Superior temporal gyrus (tissue), 1 donor: Measurements from ENCODE around the gene COQ4.
"Not testable (repeated sequence)": the region's sequence is repeated elsewhere in the genome, so short reads cannot be mapped to it uniquely, and the experiment has no call there.

Source experiments
- DNase-seq: peaks from one replicate; pipeline ENCODE4 v3.0.0-alpha.2; 2016; ENCODE audit errors: extremely low spot score

The COQ4 gene

DNA sequence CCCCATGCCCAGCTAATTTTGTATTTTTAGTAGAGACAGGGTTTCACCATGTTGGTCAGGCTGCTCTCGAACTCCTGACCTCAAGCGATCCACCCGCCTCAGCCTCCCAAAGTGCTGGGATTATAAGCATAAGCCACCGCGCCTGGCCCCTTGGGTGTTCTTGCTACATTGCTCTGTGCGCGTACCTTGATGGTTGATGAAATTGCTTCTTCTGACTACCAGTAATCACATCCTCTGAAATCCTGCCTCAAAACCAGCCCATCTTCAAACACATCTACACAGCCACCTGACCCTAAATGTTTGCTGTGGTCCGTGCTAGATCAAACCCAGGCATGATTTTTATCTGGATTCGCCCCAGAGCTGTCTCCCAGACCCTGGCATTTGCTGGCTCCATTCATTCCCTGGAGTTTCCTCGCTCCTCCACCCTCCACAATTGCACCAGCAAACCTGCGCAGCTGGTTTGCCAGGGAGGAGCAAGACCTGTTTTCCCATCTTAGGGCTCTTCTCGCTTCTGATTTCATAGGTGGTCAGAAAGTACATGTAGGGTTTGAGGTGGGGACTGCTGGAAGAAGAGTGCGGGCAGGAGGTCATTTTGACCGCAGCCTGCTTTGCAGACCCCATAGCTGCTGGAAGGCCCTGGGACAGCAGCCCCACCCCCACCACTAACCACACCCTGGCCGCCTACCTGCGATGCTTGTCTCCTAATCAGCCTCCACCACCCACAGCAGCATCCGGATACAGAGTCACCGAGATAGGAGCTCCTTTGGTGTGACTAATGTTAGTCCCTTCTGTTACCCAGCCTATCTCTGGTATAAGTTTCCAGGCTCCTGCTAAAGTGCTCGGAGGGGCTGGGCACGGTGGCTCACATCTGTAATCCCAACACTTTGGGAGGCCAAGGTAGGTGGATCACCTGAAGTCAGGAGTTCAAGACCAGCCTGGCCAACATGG, 23.8 kb upstream of the COQ4 start:
- no peak for DNase-seq

DNA sequence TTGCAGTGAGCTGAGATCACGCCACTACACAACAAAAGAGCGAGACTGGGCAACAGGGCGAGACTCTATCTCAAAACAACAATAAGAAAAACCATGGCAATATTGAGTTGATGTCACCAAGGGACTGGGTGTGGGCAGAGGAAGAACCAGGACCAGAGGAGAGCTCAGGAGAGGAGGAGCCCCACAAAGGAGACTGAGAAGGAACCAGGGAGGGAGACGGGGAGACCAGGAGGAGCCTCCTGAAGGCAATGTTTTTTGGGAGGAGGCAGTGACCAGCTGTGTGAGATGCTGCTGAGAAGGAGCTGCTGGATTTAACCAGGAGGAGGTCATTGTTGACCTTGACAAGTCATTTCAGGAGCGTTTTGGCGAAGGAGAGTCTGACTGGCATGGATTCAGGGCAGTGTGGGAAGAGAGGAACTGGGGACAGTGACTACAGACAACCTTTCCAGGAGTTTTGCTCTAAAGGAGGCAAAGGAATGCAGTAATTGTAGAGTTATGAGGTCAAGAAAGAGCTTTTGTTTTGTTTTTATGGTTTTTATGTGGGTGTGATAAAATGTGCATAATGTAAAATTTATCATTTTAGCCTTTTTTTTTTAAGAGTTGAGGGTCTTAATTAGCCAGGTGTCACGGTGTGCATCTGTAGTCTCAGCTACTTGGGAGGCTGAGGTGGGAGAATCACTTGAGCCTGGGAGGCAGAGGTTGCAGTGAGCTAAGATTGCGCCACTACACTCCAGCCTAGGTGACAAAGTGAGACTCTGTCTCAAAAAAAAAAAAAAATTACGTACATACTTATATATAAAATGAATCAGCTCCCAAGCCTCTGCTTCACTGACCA, 18.3 kb upstream of the COQ4 start:
- no peak for DNase-seq

DNA sequence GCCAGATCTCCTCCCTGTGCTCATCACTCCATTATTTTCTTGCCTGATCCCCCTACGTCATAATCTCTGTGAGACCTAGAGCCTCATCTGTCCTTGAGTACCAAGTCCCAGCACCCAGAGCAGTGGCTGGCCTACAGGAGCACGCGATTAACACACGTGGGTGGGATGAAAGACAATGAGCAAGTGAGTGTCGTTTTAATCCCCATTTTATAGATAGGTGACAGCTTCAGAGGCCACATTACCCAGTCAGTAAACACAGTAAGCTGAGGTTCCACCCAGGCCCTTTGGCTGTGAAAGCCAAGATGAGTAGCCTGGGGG, 17.7 kb upstream of the COQ4 start:
- DNase-seq: no peak

DNA sequence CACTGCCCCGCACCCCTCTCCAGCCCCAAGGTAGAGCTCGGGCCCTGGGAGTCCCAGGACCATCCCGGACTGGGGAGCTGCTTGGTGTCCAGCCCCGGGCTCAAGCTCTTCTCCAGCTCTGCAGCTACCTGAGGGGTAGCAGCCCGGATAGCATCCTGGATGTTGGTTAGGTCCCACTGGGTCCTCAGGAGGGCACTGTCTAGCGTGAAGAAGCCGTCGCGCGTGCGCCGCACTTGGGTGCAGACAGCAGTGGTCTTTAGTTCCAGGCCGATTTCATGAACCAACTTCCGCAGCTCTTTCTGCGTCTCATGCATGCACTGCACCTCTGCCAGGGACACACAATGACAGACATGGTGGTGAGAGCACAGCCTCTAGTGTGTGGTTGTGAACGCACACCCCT, 13.1 kb upstream of the COQ4 start:
- DNase-seq: no peak

DNA sequence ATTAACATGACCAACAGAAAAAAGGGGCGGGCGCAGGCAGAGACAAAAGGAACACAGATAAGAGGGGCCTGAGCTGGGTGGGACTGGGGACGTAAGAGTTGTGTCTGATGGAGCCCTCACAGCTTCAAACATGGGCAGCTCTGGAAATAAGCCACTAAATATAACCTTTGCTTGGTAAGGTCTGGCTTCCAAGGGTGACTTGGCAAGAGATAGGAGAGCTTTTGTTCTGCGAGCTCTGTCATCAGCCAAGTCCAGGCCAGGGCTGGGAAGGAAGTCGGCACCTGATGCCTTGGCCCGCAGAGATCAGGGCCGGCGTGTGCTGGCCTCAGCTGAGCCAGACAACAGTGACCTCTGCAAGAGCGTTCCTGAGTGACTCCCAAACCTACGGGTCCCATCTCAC, 12.2 kb upstream of the COQ4 start:
- DNase-seq: peak; percentile 17

DNA sequence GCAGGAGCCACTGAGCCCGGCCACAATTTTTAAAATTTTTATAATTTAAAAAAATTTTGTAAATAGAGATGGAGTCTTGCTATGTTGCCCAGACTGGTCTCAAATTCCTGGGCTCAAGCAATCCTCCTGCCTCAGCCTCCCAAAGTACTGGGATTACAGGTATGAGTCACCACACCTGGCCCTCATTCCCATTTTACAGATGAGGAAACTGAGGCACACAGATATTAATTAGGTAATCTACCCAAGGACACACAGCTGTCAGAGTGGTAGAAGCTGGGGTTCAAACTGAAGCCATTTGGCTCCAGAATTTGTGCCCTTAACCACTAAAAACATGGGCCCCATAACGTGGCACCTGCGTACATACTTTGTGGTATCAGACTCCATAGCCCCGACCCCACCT, 7.9 kb upstream of the COQ4 start:
- no peak for DNase-seq

DNA sequence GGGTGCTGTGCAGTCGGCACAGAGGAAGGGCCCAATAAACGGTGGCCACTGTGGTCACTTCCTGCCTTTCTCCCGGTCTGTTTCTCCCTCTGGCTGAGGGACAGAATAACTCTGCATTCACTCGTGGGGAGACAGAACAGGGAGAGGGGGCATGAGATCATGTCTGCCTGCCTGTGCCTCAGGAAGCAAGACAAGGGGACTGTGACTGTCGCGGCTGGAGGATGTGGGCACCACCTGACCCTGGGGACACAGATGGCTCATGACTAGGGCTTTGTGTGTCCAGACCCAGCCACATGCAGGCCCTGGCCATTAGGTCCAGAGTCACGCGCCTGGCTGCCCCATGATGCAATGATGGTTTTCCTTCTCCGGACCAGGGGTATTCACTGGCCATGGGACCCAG, 6.2 kb upstream of the COQ4 start:
- DNase-seq: peak; percentile 96

DNA sequence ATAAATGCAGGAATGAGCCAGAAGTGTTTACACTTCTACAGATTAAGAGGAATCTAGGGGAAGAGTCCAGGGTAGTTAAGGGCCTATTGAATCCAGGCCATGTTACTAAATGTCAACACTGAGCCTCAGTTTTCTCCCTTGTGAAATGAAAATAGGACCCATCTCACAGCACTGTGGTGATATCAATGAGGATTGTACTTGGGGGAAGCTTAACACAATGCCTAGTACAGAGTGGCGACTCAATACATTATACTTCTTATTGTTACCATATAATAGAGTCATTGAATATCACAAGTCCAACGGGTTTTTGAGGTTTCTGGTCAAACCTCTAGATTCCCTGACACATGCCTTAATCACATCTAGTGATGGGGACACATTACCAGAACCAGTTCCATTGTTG, 5.0 kb upstream of the COQ4 start:
- peak; percentile 57 for DNase-seq

DNA sequence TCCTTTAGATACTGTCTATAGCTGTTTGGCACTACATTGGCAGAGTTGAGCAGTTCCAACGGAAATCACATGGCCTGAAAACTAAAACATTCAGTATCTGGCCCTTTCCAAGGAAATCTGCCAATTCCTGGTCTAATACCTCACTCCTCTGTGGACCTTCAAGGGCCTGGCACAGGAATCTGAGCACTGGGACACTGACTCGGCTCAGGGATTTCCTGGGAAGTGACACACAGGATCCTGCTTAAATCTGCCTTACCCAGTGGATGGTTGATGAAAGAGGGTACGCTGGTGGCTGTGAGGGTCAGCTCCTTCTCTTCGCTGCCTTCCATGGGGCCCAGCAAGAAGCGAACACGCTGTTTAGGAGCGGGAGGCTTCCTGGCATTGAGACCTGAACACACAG, 1.3 kb upstream of the COQ4 start:
- no peak for DNase-seq

DNA sequence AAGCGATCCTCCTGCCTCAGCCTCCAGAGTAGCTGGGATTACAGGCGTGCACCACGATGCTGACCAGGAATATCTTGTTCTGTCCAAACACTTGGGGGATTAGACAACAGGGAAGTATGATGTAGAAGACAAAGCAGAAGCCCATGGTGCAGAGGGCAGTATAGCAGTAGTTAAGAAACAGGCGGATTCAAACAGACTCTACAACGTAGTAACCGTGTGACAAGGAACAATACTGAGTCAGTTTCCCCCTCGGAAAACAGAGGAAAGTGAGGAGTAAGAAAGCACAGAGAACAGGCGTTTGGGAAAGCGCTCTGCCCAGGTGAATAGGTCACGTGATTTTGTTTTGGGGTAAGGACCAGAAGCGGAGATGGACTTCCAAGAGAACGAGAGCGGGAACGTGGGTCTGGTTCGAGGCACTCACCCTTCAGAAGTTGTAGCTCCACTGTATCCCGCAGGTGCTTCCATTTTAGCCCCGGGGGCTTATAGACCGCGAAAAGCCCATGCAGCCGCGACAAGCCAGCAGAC, 698 bp upstream of the COQ4 start:
- no peak for DNase-seq

DNA sequence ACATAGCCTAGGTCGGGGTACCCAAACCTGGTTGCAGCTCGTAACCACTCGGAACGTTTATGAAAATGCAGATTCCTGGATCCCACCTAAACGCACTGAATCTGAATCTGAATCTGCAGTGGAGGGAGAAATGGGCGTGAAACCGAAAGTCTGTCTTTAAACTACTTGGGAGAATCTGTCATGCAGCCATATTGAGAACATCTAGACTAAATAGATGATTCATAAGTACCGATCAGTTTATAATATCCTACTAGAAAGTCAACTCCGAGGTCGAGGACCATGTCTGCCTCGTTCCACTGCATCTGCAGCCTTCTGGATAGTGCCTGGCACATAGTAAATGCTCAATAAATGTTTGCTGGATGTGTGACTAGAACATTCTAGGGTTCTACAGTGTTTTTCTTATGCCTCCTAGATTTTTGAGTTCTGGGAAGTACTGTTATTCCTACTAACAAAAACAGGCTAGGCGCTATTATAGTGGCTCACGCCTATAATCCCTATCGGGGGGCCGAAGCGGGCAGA, 632 bp downstream of the COQ4 start:
- no peak for DNase-seq

DNA sequence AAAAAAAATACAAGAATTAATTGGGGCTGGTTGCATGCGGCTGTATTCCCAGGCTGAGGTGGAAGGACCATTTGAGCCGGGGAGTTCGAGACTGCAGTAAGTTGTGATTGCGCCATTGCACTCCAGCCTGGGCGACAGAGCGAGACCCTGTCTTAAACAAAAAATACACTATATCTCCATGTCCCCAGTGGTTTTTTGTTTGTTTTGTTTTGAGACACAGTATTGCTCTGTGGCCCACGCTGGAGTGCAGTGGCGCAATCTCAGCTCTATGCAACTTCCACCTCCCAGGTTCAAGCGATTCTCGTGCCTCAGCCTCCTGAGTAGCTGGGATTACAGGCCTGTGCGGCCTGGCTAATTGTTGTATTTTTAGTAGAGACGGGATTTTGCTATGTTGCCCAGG, 1.2 kb downstream of the COQ4 start:
- DNase-seq: no peak

DNA sequence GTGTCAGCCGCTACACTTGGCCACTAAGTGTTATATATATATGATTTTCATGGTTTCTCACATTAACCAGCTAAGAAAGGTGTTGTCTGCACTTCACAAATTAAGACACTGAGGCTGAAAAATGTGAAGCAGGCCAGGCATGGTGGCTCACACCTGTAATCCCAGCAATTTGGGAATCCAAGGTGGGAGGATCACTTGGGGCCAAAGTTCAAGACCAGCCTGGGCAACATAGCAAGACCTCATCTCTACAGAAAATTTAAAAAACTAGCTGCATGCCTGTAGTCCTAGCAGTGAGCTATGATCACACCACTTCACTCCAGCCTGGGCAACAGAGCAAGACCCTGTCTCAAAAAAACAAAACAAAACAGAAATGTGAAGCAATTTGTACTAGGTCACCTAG, 1.8 kb downstream of the COQ4 start:
- no peak for DNase-seq

DNA sequence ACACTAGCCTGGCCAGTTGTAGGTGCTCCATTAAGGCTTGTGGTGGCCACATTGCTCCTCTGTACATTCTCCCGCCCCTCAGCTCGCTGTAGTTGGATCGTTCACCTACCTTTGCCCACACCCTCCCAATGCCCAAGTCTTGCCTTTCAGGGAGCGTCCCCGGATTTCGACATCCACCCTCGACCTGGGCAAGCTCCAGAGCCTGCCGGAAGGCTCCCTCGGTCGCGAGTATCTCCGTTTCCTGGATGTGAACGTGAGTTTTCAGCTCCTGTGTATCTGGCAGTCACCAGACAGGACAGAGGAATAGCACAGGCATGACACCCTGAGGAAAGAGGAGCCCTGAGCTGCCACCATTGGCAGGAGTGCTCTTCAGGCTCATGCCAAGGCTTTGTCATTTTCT, 3.0 kb downstream of the COQ4 start:
- no peak for DNase-seq

DNA sequence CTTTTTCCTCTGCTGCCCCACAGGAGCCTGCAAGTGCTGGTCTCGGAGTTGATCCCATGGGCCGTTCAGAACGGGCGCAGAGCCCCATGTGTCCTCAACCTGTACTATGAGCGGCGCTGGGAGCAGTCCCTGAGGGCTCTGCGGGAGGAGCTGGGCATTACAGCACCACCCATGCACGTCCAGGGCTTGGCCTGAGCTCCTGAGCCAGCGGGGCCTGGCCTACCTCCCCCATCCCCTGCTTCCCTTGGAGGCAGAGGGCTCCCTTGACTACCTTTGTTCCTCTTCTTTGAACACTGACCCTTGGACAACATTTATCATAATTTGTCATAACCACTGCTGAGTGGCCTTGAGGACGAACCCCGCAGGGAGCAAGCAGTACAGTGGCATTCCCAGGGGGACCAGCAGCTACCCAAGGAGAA, 10.8 kb downstream of the COQ4 start:
- DNase-seq: no peak

DNA sequence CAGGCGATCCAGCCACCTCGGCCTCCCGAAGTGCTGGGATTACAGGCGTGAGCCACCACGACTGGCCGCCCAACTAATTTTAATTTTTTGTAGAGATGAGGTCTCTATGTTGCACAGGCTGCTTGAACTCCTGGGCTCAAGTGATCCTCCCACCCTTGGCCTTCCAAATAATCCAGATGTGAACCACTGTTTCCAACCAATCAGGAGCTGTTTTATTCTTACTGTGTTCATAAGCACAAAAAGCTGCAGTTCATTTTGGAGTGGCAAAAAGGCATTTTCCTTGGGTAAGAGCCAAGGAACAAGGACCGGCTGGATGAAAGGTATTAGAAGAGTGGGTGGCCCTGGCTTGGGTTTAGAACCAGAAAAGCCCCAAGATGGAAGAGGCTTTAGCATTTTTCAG, 12.5 kb downstream of the COQ4 start:
- DNase-seq: no peak

DNA sequence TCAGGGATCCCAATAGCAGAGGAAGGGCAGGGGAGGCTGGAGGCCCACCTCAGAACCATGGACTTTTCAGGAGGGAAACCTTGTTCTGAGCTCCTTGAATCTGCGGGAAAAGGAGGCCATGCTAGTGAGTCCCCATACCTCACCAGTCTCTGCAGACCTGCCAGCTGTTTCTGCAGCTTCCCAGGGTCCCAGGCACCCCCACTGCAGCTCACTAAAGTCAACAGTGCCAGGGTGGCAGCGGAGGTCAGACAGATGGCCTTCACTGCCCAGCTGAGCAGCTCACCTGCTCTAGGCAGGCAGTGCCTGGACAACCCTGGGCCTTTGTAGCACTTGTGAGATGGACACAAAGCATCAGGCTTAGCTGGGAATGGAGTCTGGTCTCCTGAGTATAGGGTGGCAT, 13.3 kb downstream of the COQ4 start:
- no peak for DNase-seq

DNA sequence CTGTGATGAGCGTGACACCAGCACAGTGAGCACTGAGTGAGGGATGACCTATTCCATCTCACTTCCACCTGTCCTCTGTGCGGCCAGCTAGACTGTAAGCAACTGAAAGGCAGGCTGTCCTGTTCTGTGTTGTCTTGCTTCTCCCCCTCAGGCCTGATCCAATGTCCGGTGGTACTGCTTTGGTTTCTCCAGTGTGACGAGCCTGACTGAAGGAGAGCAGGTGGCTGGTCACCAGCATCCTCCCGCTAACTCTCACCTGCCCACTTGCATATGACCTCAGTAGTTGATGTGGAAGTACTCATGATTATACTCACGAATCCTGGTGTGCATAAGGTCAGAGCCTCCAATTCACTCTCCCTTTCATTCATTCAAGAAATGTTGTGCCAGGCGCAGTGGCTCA, 15.3 kb downstream of the COQ4 start:
- DNase-seq: no peak

DNA sequence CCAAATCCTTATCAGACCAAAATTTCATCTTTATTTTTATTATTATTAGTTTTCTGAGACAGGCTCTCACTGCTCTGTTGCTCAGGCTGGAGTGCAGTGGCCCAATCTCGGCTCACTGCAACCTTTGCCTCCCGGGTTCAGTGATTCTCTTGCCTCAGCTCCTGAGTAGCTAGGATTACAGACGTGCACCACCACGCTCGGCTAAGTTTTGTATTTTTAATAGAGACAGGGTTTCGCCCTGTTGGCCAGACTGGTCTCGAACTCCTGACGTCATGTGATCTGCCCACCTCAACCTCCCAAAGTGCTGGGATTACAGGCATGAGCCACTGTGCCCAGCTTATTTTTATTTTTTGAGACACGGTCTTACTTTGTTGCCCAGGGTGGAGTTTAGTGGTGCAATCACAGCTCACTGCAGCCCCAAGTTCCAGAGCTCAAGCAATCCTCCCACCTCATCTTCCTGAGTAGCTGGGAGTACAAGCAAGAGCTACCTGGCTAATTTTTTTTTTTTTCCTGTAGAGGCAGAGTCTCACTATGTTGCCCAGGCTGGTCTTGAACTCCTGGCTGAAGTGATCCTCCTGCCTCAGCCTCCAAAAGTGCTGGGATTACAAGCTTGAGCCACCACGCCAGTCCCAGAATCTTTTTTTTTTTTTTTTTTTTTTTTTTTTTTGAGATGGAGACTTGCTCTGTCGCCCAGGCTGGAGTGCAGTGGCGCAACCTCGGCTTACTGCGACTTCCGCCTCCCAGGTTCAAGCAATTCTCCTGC, 16.4 kb downstream of the COQ4 start:
- DNase-seq: not testable (repeated sequence)

DNA sequence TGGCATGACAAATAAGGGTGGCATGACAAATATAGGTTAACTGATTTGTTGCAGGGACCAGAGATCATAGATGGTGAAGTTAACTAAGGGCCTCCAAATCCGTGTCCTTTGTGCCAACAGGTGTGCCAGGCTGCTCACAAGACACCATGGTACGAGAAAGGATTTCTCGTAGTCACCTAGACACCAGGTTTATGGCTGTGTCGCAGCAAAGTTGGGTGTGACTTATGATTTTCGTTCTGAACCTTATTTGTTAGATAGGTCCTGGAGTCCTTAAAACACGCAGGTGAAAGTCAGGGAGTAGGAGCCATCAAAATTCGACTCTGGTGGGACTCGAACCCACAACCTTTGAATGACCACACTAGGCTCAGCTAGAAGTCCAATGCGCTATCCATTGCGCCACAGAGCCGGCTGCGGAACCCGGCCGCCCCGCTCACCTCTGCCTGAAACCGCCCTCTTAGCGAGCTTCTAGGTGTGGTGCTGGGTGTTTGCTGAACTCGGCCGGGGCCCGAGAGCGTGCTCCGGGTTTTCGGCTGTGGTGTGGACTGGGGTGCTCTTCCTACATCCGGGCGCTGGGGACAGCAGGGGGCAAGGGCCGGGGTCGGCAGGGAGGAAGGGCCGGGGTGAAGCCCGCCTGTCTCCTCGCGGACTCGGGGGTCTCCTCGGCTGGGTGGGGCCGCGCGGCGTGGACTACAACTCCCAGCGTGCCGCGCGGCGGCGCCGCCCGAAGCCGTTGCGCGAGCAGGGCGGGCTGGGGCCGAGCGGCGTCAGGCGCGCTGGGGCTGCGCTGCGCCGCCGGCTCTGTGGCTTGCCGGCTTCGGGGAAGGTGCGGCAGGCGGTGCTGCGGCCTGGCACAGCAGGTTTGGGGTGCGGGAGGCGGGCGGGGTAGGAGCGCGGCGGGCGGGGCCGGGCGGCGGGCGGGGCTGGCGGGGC, 17.4 kb downstream of the COQ4 start, which contains the start of gene SLC27A4:
Gene SLC27A4 (plus strand): TSS at position 767 of the 930 bp plus-strand sequence. CDS start 2,606 bp downstream, outside the sequence.
- DNase-seq: peak; percentile 66
